GM21515 (cell line): Measurements from ENCODE around the gene PFN3.
A peak's percentile ranks its signal among the peaks of the same experiment; 100 is the strongest.

Source experiments
- ATAC-seq: cut with Tn5 transposase; IDR thresholded peaks from one replicate; pipeline ENCODE4 v1.9.1; 2021; ENCODE audit not compliant: unreplicated experiment

Gene PFN3, protein sequence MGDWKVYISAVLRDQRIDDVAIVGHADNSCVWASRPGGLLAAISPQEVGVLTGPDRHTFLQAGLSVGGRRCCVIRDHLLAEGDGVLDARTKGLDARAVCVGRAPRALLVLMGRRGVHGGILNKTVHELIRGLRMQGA

GRCh38 chr5:177399997-177400868 is at the start of gene PFN3:
Gene PFN3 (minus strand): TSS chr5:177400661. CDS start chr5:177400576, 85 bp downstream.
- no peak for ATAC-seq

GRCh38 chr5:177449140-177450061 is 48.9 kb upstream of the PFN3 start:
- no peak for ATAC-seq

GRCh38 chr5:177448244-177448950 is 47.9 kb upstream of the PFN3 start:
- no peak for ATAC-seq

DNA sequence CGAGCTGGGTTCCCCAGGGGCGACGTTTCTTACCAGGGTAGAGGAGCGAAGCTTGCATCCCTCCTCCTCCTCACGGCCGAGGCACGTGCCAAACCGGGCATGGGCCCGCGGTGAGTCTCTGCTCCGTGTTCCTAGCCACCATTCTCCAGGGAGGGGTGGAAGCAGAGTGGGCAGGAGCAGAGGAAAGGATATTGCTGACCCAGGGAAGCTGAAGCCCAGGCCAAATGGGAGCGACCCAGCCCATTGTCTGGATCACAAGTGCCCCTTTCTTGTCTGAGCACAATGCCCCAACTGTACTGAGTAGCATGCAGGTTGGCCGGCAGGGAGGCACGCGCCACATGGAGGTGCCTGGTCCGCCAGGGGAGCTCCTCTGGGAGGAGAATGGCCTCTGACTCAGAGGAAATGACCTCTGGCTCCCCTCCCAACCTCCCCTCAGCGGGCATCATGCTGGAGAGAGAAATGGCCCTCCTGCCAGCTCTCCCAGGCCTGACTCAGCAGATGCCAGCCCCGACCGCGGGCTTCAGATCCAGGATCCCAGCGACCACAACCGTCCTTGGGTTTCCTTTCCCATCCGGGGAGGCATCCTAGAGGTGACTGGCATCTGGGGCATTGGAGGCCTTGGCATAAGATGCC is 47.3 kb upstream of the PFN3 start:
- no peak for ATAC-seq

DNA sequence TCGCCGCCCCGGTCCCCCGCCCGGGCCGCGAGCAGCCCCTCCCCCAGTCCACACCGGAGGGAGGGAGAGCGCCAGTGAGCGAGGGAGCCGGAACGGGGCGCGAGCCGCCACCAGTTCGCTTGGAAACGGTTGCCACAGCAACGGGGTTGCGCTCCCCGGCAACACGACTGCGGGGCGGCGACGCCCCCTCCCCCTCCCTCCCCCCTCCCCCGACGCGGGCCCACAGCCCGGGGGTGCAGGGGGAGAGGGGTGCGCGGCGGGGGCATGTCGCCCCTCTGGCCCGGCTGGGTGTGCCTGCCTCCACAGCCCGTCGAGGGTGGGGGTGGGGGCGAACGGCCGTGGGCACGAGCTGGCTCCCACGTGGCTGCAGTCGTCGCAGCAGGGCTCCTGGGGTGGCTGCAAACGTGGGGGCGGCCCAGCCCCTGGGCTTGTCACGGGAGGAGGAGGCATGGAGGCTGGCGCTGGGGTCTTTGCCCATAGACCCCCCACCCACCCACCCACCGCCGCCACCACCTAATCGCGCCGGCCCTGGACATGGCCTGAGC is 46.7 kb upstream of the PFN3 start:
- ATAC-seq: peak; percentile 24

DNA sequence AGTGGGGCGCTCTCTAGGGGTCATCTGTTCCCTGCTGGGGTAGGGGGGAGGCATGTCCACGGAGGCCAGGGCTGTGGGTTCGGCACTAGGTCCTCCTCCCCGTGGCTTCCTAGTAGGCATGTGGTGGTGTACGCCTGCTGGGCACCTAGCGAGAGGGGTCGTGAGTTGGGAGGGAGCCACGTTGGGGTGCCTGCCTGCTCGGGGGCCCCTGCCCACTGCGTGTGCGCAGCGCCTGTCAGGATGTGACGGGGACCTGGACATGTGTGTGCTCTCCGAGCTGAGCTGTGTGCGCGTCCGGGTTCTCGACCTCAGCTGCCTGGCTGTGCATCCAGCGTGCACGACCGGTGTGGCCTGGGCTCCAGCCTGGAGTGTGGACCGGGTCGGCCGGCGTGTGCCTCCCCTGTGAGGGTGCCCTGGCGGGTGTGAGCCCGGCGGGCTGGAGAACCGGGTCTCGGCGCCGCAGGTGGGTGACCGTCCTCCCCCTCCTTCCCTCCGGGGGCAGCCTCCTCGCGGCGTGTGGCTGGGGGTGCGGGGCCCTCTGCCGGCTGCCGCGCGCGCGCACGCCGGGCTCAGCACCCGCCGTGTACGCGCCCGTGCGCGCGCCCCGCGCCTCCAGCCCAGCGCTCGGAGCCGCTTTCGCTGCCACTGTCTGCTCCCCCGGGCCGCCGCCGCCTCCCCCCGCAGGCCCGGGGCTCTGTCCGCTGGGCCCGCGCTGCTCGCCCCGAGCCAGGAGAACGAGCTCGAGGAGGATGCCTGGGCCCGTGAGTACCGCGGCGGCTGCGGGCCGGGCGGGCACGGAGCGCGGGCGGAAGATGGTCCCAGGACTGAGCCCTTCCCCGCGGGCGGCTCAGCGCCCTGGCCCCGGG is 46.0 kb upstream of the PFN3 start, which contains the start of gene PRR7:
Gene PRR7 (plus strand): TSS at position 615 of the 866 bp plus-strand sequence. CDS start 8,254 bp downstream, outside the sequence.
- ATAC-seq: peak; percentile 54

DNA sequence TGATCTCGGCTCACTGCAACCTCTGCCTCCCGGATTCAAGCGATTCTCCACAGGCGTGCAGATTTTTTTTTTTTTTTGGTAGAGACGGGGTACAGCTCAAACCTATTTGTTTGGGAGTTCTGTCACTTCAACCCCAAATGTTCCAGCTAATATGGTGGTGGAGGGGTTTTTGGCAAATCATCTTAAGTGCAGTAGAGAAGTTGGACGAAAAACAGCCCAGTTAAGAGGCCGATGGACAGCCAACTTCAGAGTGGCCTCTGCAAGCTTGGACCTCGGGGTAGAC is 45.4 kb upstream of the PFN3 start:
- ATAC-seq: no peak

GRCh38 chr5:177445052-177445916 is 44.8 kb upstream of the PFN3 start:
- ATAC-seq: no peak

DNA sequence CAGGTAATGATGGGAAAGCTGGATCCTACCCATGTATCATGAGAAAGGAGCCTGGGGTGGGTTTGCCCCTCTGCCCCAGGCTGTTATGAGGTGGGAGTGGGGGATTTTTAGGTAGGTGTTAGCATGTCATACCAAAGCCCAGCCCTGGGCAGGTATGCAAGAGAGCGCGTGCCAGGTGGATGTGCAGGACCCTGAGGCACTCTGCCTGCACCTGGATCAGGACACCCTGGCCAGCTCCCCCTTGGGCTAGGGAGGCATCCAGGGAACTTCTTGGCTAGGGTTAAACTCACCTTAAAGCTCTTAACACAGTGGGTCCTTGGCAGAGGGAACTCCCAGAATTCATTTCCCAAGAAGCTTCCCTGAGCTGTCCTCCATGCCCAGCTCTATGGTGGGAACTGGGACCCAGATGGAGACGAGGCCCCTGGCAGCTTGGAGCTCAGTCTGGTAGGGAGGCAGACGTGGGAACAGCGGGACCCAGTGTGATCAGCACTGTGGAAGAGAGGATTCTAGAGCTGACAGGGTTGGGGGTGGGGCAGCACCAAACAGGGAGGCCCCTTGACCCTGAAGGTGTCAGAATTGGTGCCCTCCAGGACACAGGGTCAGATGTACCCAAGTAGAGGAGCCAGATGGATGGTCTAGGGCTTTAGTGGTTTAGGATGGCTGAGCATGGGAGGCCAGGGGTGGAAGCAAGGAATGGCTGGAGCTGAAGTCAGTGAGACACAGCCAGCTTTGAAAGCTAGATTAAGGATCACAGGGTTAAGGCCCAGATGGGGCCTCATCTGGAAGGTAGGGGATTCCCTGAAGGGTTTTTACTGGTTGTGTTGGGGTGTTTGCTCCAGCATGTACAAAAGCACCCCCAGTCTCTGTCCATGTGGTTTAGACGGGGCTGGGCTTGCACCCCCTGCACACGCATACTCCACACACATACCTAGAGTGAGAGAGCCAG is 43.9 kb upstream of the PFN3 start:
- ATAC-seq: no peak

DNA sequence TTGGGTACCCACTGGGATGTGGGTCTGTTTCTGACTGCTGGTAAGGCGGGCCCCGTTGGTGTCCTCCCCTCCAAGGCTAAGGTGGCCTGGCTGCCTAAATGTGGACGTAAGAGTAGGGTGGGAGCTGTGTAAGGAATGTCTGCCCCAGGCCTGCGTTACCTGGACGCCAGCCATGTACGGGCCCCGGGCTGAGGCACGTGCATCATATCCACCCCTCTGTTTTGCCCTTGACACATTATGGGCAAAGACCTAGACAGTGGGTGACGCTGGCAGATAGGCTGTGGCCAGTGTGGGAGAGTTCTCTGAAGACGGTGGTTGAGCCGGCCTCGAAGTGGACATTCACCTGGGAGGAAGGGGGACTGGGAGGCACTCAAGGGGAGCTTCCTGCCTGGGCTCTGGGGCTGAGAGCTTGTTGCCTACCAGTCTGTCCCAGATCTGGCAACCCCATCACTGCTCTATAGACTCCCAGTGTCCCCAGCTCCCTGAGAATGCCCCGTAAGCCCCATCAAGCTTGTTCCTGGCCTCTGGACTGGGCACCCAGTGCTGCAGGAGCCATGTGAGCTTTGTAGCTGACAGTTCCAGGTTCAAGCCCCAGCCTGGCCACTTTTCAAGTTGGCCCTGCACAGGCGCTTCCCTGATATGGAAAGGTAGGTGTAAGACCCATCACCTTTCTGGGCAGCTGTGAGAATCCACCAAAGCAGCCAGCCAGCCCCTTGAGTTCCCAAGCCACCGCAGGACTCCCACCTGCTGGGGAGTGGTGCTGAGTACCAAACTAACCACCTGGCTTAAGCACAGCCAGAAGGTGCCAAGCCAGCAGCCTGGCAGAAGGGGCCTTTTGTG is 42.9 kb upstream of the PFN3 start:
- no peak for ATAC-seq

GRCh38 chr5:177442066-177442826 is 41.8 kb upstream of the PFN3 start:
- ATAC-seq: no peak

- no peak for ATAC-seq
Measured at GRCh38 chr5:177440990-177441780, 40.7 kb upstream of the PFN3 start.

GRCh38 chr5:177440211-177440989 is 39.9 kb upstream of the PFN3 start:
- ATAC-seq: no peak

DNA sequence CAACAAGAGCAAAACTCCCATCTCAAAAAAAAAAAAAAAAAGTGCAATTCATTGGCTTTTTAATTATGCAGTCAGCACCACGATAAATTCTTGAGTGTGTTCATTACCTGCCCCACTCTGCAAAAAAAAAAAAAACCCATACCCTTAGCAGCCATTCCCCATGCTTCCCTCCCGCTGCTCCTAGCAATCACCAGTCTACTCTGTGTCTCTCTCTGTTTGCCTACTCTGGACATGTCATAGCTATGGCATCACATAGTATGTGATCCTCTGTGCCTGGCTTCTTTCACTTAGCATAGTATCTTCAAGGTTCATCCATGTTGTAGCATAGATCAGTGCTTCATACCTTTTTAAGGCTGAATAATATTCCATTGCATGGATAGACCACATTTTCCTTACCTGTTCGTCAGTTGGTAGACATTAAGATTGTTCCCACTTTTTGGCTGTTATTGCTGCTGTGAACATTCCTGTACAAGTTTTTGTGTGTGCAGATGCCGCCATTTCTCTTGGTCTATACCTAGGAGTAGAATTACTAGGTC is 39.1 kb upstream of the PFN3 start:
- no peak for ATAC-seq
